Measurements from ENCODE around the gene ATP5PD. TPM values are rescaled to one million over a fixed set of nuclear protein-coding genes. Genes with fewer than 3 reads are reported as not detected.

Gene ATP5PD
- total RNA-seq, 1 experiment from 2014 or later, result 413 TPM

DNA sequence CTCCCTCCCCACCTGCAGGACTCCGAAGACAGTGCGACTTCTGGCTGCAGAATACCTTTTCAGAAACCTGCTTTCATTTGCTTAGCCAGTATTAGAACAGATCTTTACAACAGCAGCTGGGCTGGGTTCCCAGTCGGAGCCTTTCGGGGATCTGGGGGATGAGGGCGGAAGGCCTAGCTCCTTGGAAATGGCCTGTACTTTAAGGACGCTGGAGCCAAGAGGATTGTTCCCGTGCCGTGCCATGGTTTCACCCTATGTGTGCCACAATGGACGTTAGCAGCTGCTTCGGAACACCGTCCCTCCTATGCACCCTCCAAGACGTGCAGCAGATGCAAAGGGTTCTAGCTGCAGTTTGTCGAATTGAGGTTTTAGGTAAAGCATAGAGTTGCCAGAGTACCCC is 16.4 kb upstream of the ATP5PD start:
- no peak for ATAC-seq
- Histone ChIP-seq H3K9me3 (ENCODE audit: control insufficient read depth, insufficient read depth, low read depth, low read length) (no peaks in the 10 kb centered on the region), H3K4me3 (ENCODE audit: low read depth in 2 of 2, low read length in 2 of 2) (no peak overlapping the region), H3K36me3 (ENCODE audit: control insufficient read depth, insufficient read depth, low read length) (0 out of 2 replicates have a peak, but pooled peaks cover 2% of the 10 kb centered on the region), H3K4me1 (ENCODE audit: control insufficient read depth, insufficient read depth, low read length) (no peaks in the 10 kb centered on the region), H3K27ac (ENCODE audit: low read length) (no peak overlapping the region), H3K27me3 (ENCODE audit: control insufficient read depth, insufficient read depth, low read length) (no peaks in the 10 kb centered on the region)
- no TSS peak for BruUV-seq (replicated peaks)
- TF ChIP-seq, protein P1, sequence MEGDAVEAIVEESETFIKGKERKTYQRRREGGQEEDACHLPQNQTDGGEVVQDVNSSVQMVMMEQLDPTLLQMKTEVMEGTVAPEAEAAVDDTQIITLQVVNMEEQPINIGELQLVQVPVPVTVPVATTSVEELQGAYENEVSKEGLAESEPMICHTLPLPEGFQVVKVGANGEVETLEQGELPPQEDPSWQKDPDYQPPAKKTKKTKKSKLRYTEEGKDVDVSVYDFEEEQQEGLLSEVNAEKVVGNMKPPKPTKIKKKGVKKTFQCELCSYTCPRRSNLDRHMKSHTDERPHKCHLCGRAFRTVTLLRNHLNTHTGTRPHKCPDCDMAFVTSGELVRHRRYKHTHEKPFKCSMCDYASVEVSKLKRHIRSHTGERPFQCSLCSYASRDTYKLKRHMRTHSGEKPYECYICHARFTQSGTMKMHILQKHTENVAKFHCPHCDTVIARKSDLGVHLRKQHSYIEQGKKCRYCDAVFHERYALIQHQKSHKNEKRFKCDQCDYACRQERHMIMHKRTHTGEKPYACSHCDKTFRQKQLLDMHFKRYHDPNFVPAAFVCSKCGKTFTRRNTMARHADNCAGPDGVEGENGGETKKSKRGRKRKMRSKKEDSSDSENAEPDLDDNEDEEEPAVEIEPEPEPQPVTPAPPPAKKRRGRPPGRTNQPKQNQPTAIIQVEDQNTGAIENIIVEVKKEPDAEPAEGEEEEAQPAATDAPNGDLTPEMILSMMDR (IDR thresholded peaks at IDR 0.05), result no peak
- TF ChIP-seq, protein P2, sequence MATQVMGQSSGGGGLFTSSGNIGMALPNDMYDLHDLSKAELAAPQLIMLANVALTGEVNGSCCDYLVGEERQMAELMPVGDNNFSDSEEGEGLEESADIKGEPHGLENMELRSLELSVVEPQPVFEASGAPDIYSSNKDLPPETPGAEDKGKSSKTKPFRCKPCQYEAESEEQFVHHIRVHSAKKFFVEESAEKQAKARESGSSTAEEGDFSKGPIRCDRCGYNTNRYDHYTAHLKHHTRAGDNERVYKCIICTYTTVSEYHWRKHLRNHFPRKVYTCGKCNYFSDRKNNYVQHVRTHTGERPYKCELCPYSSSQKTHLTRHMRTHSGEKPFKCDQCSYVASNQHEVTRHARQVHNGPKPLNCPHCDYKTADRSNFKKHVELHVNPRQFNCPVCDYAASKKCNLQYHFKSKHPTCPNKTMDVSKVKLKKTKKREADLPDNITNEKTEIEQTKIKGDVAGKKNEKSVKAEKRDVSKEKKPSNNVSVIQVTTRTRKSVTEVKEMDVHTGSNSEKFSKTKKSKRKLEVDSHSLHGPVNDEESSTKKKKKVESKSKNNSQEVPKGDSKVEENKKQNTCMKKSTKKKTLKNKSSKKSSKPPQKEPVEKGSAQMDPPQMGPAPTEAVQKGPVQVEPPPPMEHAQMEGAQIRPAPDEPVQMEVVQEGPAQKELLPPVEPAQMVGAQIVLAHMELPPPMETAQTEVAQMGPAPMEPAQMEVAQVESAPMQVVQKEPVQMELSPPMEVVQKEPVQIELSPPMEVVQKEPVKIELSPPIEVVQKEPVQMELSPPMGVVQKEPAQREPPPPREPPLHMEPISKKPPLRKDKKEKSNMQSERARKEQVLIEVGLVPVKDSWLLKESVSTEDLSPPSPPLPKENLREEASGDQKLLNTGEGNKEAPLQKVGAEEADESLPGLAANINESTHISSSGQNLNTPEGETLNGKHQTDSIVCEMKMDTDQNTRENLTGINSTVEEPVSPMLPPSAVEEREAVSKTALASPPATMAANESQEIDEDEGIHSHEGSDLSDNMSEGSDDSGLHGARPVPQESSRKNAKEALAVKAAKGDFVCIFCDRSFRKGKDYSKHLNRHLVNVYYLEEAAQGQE (IDR thresholded peaks at IDR 0.05; ENCODE audit: insufficient read depth in 1 of 2, low read depth in 2 of 2, low read length in 1 of 2), result no peak
- TF ChIP-seq TCF7L2 (IDR thresholded peaks at IDR 0.05; ENCODE audit: low read depth, low read length) (no peak), POLR2AphosphoS5 (IDR thresholded peaks at IDR 0.05; ENCODE audit: low read depth, low read length) (no peak), SIN3A (IDR thresholded peaks at IDR 0.05; ENCODE audit: borderline replicate concordance, insufficient read depth, low read depth, low read length) (no peak)
- in situ Hi-C loops (cut with HindIII; ENCODE audit: low pct_unique_long_range_greater_than_20kb, low sequenced_read_pairs), result no loop called here
- ChIA-PET POLR2A (no interaction called here), CTCF (interaction anchor here (0.6 kb wide), 3 partner anchors 41 to 351 kb away, joined by 3 to 8 read pairs (median 8); no protein-coding TSS in a partner anchor)
- DNase-seq (ENCODE audit: low read depth, low spot score), result no peak
- intact Hi-C loops (cut with micrococcal nuclease; ENCODE audit: unreplicated experiment), result no loop called here

DNA sequence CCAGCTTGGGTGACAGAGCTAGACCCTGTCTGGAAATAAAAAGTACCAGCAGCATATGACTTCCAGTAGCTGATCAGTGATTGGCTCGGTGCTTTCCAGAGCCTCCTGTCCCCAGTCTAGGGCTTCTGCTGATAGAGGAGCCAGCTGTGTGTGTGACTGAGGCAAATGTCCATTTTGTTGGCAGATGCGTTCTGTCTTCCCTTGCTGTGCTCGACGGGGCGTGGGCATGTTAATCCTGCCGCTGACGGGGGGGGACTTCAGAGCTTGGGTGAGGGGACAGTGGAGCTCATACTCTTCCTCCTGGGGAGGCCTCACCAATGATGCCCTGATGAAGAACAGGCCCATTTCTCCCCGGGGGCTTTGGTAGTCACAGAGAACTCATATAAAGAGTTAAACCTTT is 14.8 kb upstream of the ATP5PD start:
- no peaks in the 10 kb centered on the region for H3K4me1 ChIP-seq (ENCODE audit: control insufficient read depth, insufficient read depth, low read length)
- ChIA-PET POLR2A (interaction anchor here (0.6 kb wide), 1 partner anchor 291 kb away, joined by 3 read pairs; no protein-coding TSS in a partner anchor), CTCF (interaction anchor here (1.4 kb wide), 1 partner anchor 100 kb away, joined by 5 read pairs; no protein-coding TSS in a partner anchor)
- H3K9me3 ChIP-seq (ENCODE audit: control insufficient read depth, insufficient read depth, low read depth, low read length), result no peaks in the 10 kb centered on the region
- no TSS peak for BruUV-seq (replicated peaks)
- H3K36me3 ChIP-seq (ENCODE audit: control insufficient read depth, insufficient read depth, low read length), result 0 out of 2 replicates have a peak, but pooled peaks cover 2% of the 10 kb centered on the region
- TF ChIP-seq SIN3A (IDR thresholded peaks at IDR 0.05; ENCODE audit: borderline replicate concordance, insufficient read depth, low read depth, low read length) (no peak), TCF7L2 (IDR thresholded peaks at IDR 0.05; ENCODE audit: low read depth, low read length) (no peak), POLR2AphosphoS5 (IDR thresholded peaks at IDR 0.05; ENCODE audit: low read depth, low read length) (no peak)
- TF ChIP-seq, protein P1 (IDR thresholded peaks at IDR 0.05), result no peak
- TF ChIP-seq, protein P2 (IDR thresholded peaks at IDR 0.05; ENCODE audit: insufficient read depth in 1 of 2, low read depth in 2 of 2, low read length in 1 of 2), result no peak
- H3K27me3 ChIP-seq (ENCODE audit: control insufficient read depth, insufficient read depth, low read length), result no peaks in the 10 kb centered on the region
- in situ Hi-C loops (cut with HindIII; ENCODE audit: low pct_unique_long_range_greater_than_20kb, low sequenced_read_pairs), result no loop called here
- no peak overlapping the region for H3K4me3 ChIP-seq (ENCODE audit: low read depth in 2 of 2, low read length in 2 of 2)
- ATAC-seq (no peak), DNase-seq (ENCODE audit: low read depth, low spot score) (no peak)
- intact Hi-C loops (cut with micrococcal nuclease; ENCODE audit: unreplicated experiment), result no loop called here
- no peak overlapping the region for H3K27ac ChIP-seq (ENCODE audit: low read length)

Measured in Panc1 (cell line).